Naive thymus-derived CD4-positive, alpha-beta T cell (primary cell): ENCODE measurements around the gene AADACL4. TPM values are rescaled to one million over a fixed set of nuclear protein-coding genes. Genes with fewer than 3 reads are reported as not detected.

Source experiments
- ATAC-seq: fragments of 150-1000 bp; cut with Tn5 transposase; 2 replicates; pipeline ENCODE4 v1.10.0; 2021; ENCODE audit warnings: mild to moderate bottlenecking, moderate library complexity
- CTCF ChIA-PET: fragments of 350-600 bp; sonication (Branson Sonifier 250); formaldehyde crosslinking; loops from one replicate; lab custom pipeline; 2021; ENCODE audit warnings: antibody characterized with exemption; lab: Charles Lee
- POLR2A ChIA-PET: fragments of 350-600 bp; sonication (Branson Sonifier 250); formaldehyde crosslinking; loops from one replicate; lab custom pipeline; 2021; ENCODE audit warnings: antibody characterized with exemption, inconsistent platforms; lab: Charles Lee
- DNase-seq, 9 donors: peaks; one replicate each; pipeline versions ENCODE4 v3.0.0 to v3.0.0-alpha.2; 2020 to 2022; ENCODE audit warnings: mixed read lengths in 1 of 9
- H3K27ac ChIP-seq: one replicate; pipeline ENCODE4 v1.7.0; 2013; ENCODE audit warnings: mild to moderate bottlenecking, low read depth, low read length, moderate library complexity
- H3K27me3 ChIP-seq, 2 donors: one replicate each; pipeline ENCODE4 v1.7.0; 2013; ENCODE audit warnings: low read length in 2 of 2, mild to moderate bottlenecking in 2 of 2, moderate library complexity in 2 of 2; ENCODE audit not compliant: control insufficient read depth in 2 of 2, insufficient read depth in 2 of 2
- H3K36me3 ChIP-seq, 3 experiments: 1 replicate in 2 of 3; 2 replicates in 1 of 3; pipeline ENCODE4 v1.7.0; 2013; ENCODE audit warnings: low read length in 3 of 3, mild to moderate bottlenecking in 3 of 3, moderate library complexity in 1 of 3; ENCODE audit not compliant: insufficient read depth in 3 of 3, control insufficient read depth in 2 of 3
- H3K4me1 ChIP-seq, 2 donors: one replicate each; pipeline ENCODE4 v1.7.0; 2013; ENCODE audit warnings: low read length in 2 of 2, mild to moderate bottlenecking in 2 of 2, moderate library complexity in 1 of 2; ENCODE audit not compliant: control insufficient read depth in 2 of 2, insufficient read depth in 2 of 2
- H3K4me3 ChIP-seq: 2 replicates; pipeline ENCODE4 v1.7.0; 2013; ENCODE audit warnings: mild to moderate bottlenecking, low read length
- H3K9me3 ChIP-seq, 3 experiments: 1 replicate in 2 of 3; 2 replicates in 1 of 3; pipeline ENCODE4 v1.7.0; 2013; ENCODE audit warnings: low read length in 3 of 3; ENCODE audit not compliant: control insufficient read depth in 2 of 3
- H3K27ac Mint-ChIP-seq, 9 donors: one replicate each; pipeline ENCODE4 v1.8.0; 2020 to 2022; ENCODE audit warnings: mixed read lengths in 9 of 9, mild to moderate bottlenecking in 8 of 9, moderate library complexity in 5 of 9, inconsistent platforms in 2 of 9
- H3K27me3 Mint-ChIP-seq, 5 donors: one replicate each; pipeline ENCODE4 v1.8.0; 2021 to 2022; ENCODE audit warnings: mixed read lengths in 5 of 5, mild to moderate bottlenecking in 1 of 5
- H3K36me3 Mint-ChIP-seq, 5 donors: one replicate each; pipeline ENCODE4 v1.8.0; 2020 to 2022; ENCODE audit warnings: mixed read lengths in 5 of 5, mild to moderate bottlenecking in 3 of 5, inconsistent platforms in 1 of 5
- H3K4me1 Mint-ChIP-seq, 7 donors: one replicate each; pipeline ENCODE4 v1.8.0; 2020 to 2022; ENCODE audit warnings: mixed read lengths in 7 of 7, mild to moderate bottlenecking in 3 of 7, inconsistent platforms in 1 of 7
- H3K4me3 Mint-ChIP-seq, 10 donors: one replicate each; pipeline ENCODE4 v1.8.0; 2020 to 2022; ENCODE audit warnings: mild to moderate bottlenecking in 10 of 10, mixed read lengths in 10 of 10, moderate library complexity in 6 of 10, inconsistent platforms in 2 of 10
- H3K9me3 Mint-ChIP-seq, 11 donors: one replicate each; pipeline ENCODE4 v1.8.0; 2020 to 2022; ENCODE audit warnings: mixed read lengths in 11 of 11, mild to moderate bottlenecking in 4 of 11, inconsistent platforms in 1 of 11, moderate library complexity in 1 of 11
- intact Hi-C, 2 donors: fragments of 100-400 bp; cut with micrococcal nuclease; formaldehyde crosslinking; loops; one replicate each; pipeline ENCODE4 v1.15.1; 2023
- polyA plus RNA-seq, 2 donors: library from polyadenylated mRNA; unstranded; fragments of 300-500 nt; fragmentation: Illumina TruSeq; gene quantifications; one replicate each; pipeline ENCODE4 v1.2.3, GENCODE V29; 2021
- total RNA-seq, 6 experiments: library from RNA in 5 of 6; stranded (reverse) in 5 of 6; gene quantifications; 1 replicate in 5 of 6; 2 replicates in 1 of 6; pipeline ENCODE4 v1.2.3 and lab custom pipeline; 2021 to 2026

The AADACL4 gene
- total and polyA plus RNA-seq, 7 experiments from 2014 or later = not detected

- Mint-ChIP-seq H3K4me3 (no peak within 1 kb of the TSS), H3K9me3 (no peaks in the 10 kb centered on the region), H3K27me3 (peaks cover 7 to 52% (median 17%) of the 10 kb centered on the region in 5 donors), H3K36me3 (no peaks in the 10 kb centered on the region), H3K4me1 (no peaks in the 10 kb centered on the region), H3K27ac (no peak within 1 kb of the TSS)
- ATAC-seq (no peak), DNase-seq (no peak)
- Histone ChIP-seq H3K4me3 (no peak within 1 kb of the TSS), H3K36me3 (no peaks in the 10 kb centered on the region), H3K9me3 (no peaks in the 10 kb centered on the region), H3K27me3 (no peaks in the 10 kb centered on the region), H3K27ac (no peak within 1 kb of the TSS), H3K4me1 (no peaks in the 10 kb centered on the region)
- intact Hi-C loops = no loop called here
- POLR2A ChIA-PET = no interaction called here
- CTCF ChIA-PET = no interaction called here
Measured at GRCh38 chr1:12715896-12716437, 72.1 kb downstream of the AADACL4 start, which contains the start of gene AADACL3. TSS of gene AADACL3 (plus strand) at chr1:12716110. CDS start at chr1:12716177, 67 bp downstream.

Other genes with a start within 250 kb of the AADACL4 start
- 100 to 1,000 TPM in 2 of 5 experiments, 10 to 100 TPM in 3; 60.2 to 115 (median 74.7) TPM for gene DHRS3, start 25.9 kb upstream of the AADACL4 start, total RNA-seq
- 10 to 100 TPM; 39.9 to 44.9 TPM for gene DHRS3, start 25.9 kb upstream of the AADACL4 start, polyA plus RNA-seq
- gene AADACL3, start 72.0 kb downstream of the AADACL4 start, total RNA-seq = not detected
- gene AADACL3, start 72.0 kb downstream of the AADACL4 start, polyA plus RNA-seq = not detected
- not detected for gene CFAP107, start 102.1 kb downstream of the AADACL4 start, total RNA-seq
- gene CFAP107, start 102.1 kb downstream of the AADACL4 start, polyA plus RNA-seq = not detected
- not detected for gene PRAMEF12, start 129.7 kb downstream of the AADACL4 start, total RNA-seq
- not detected for gene PRAMEF12, start 129.7 kb downstream of the AADACL4 start, polyA plus RNA-seq
- gene PRAMEF1, start 147.3 kb downstream of the AADACL4 start, total RNA-seq = not detected
- gene PRAMEF1, start 147.3 kb downstream of the AADACL4 start, polyA plus RNA-seq = not detected
- not detected for gene PRAMEF11, start 187.3 kb downstream of the AADACL4 start, total RNA-seq
- not detected for gene PRAMEF11, start 187.3 kb downstream of the AADACL4 start, polyA plus RNA-seq
- not detected for gene HNRNPCL1, start 204.6 kb downstream of the AADACL4 start, total RNA-seq
- gene HNRNPCL1, start 204.6 kb downstream of the AADACL4 start, polyA plus RNA-seq = not detected
- gene PRAMEF2, start 213.0 kb downstream of the AADACL4 start, total RNA-seq = not detected
- gene PRAMEF2, start 213.0 kb downstream of the AADACL4 start, polyA plus RNA-seq = not detected
- gene PRAMEF4, start 242.1 kb downstream of the AADACL4 start, total RNA-seq = not detected
- gene PRAMEF4, start 242.1 kb downstream of the AADACL4 start, polyA plus RNA-seq = not detected